NK-92 treated with Interleukin-12 subunit alpha and Interleukin-12 subunit beta, amount 100 ng/mL, for 24 hours (cell line): Measurements from ENCODE around the gene INPP1.

Experiments used
- DNase-seq: peaks from one replicate; lab custom pipeline; 2025; lab: John Stamatoyannopoulos, UW

Gene INPP1

DNA sequence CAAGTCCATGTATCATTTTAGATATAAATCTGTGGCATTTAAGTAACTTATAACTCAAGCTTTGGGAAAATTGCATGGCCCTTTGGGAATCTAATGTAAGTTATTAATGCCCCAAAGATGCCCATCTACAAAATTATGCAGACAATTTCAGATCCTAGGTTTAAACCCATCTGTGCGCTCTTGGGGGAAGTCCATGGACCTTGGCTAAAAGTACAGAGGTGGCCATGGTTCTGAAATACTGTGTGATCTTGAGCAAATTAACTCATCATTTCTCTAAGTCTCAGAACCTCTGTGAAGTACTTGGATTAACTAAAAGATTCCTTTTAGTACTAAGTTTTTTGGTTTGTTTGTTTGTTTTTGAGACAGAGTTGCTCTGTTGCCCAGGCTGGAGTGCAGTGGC is 19.5 kb downstream of the INPP1 start:
- DNase-seq, result no peak

DNA sequence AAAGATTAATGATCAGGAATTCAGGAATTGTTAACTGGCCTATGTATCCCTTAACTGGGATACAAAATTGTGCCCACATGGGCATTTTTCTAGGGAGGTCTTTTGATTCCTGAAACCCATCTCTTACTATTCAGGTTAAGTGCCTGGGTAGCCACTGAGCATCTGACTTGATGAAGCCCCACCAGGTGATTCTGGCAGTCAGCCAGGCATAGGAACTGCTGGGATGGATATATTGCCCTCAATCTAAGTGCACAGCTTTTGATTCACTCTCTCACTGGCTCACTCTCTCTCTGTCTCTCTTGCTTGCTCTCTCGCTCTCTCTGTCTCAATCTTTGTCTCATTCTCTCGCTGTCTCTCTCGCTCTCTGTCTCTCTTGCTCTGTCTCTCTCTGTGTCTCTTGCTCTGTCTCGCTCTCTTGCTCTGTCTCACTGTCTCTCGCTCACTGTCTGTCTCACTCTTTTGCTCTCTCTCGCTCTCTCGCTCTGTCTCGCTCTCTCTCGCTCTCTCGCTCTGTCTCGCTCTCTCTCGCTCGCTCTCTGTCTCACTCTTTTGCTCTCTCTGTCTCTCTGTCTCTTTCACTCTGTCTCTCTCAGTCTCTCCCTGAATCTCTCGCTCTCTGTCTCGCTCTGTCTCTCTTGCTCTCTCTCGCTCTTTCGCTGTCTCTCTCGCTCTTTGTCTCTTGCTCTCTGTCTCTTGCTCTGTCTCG is 22.3 kb downstream of the INPP1 start:
- DNase-seq, result no peak

- no peak for DNase-seq
Measured at GRCh38 chr2:190366248-190366753, 22.9 kb downstream of the INPP1 start.

DNA sequence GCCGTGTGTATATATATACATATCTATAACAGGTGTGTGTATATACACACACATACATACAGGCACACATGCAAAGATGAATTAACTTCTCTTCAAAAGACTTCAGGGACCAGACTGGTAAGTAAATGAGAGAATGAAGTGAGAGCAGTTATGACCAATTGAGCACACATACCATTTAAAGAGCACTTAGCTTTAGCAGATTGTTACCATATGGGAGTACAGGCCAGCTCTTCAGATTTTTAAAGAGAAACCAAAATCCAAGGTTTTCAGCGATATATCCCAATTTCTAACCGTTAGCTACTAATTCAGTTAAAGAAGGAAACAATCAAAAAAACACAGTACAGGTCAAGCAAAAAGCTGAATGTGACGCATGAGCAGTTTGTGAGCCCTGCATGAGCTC is 23.7 kb downstream of the INPP1 start:
- DNase-seq, result no peak

DNA sequence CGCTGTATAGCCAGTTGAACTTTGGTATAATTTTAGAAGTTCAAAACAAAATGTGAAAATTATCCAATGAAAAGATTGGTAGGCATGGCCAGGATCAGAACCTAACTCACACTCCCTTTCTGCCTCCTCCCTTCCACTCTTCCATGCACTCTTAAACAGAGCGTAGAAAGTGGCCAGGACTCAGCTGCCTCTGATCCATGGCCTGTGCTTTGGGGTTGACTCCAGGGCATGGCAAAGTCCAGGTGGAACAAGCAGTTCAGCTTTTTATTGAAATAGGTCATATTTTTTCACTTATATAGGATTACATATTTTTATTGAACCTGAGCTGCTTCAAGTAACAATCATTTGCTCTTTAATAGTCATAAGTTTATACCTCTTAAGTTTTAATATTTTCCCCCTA is 26.2 kb downstream of the INPP1 start:
- DNase-seq, result no peak

- no peak for DNase-seq
Measured at GRCh38 chr2:190376083-190376482, 32.7 kb downstream of the INPP1 start.

DNA sequence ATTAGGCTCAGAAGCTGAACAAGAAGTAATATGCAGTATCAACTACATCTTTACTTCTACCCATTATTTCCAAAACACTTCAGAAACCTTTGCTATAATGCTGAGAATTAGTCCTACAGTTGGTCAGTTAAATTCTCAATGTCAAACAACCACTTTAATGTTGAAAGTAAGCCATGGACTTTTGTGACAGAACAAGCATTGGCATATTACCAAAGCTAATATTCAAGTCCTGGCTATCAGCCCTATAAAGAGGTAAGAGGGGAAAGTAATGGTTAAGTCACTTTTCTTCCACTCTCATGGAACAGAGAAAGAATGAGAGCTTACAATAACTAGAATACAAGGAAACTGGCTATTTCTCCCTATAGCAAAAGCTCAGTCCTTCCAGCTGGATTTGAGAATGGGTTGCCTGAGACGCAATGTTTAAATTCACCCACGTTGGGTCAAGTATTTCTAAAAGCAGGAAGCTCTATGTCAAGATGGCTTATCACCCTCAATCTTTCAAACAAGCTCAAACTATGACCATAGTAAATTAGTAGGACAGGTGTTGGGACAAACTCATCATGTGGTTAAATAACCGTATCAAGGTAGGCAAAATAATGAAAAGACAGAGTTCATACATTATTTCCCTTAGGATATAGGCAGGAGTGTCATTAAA is 33.3 kb downstream of the INPP1 start:
- DNase-seq, result no peak

DNA sequence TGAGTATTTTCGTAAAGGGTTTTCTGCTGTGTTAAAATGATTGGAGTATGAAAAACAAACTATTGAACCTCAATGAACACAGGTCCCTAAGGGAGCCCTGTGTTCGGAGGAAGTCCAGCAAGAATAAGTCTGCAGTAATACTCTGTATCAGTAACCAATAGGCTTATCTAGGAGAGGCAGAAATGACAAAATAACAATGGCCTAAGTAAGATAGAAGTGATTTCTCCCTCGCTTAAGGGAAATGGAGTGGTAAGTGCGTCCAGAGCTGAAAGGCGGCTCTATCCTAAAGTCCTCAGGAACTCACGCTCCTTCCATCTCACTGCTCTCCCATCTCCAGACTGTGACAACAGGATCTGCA is 35.5 kb downstream of the INPP1 start:
- no peak for DNase-seq

DNA sequence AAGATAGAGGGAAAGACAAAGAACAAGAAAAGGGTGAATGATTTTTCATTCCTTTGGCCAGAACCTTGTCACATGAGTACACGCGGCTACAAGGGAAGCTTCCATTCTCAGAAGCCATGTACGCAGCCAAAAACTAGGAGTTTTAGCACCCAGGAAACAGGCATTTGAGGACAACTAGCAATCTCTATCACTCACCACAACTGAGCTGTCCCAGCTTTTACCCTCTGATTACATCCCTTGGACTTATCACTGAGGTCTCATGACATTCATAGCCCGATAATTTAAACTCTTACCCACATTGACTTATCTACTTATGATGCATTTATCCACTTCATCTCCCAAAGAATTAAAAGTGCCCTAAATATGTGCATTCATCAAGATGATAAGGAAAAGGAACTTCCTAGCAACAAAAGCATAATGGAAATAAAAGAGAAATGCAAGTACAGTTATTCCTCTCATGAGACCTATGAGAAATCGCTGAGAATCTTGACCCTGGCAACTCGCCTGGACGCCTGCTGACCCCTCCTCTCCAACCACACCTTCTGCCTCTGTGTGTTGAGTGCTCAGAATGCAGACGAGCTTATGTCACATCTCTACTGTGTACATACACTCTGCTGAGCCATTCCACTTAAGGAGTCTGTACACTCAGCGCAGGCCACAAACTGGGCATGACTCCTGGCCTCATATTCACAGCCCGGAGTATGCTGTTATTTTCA is 36.0 kb downstream of the INPP1 start:
- DNase-seq, result no peak

- DNase-seq, result no peak
Measured at GRCh38 chr2:190380962-190381412, 37.6 kb downstream of the INPP1 start.

GRCh38 chr2:190382851-190383250 is 39.5 kb downstream of the INPP1 start:
- DNase-seq, result no peak

DNA sequence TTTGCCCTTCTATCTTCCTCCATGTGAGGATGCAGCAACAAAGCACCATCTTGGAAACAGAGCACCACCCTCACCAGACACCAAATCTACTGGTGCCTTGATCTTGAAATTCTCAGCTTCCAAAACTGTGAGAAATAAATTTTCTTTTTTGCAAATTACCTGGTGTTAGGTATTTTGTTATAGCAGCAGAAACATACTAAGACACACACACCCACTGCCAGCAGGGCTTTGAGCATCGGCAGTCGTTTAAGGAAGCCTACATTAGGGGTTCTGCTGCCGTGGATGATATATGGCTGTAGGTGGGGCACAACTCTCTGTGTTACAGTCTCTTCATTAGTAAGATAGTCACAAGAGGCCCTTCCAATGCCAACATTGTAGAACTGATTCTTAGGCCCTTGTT is 44.0 kb downstream of the INPP1 start:
- DNase-seq, result no peak

DNA sequence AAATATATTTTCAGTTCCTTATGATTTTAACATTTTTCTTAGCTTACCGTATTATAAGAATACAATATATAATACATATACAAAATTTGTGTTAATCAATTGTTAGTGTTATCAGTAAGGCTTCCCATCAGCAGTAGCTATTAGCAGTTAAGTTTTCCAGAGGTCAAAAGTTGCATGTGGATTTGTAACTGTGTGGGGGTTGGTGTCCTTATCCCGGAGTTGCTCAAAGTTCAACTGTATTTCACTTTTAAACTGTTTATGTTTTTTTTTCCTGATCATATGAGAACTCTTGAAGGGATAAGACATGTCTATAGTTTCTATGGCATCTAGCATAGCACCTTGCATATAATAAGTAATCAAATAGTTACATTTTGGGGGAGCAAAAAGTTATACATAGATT is 52.9 kb downstream of the INPP1 start:
- no peak for DNase-seq

- DNase-seq, result no peak
Measured at GRCh38 chr2:190402986-190403603, 59.7 kb downstream of the INPP1 start.

- no peak for DNase-seq
Measured at GRCh38 chr2:190404487-190404886, 61.1 kb downstream of the INPP1 start.

GRCh38 chr2:190405070-190405469 is 61.7 kb downstream of the INPP1 start:
- DNase-seq, result no peak

GRCh38 chr2:190405995-190406394 is 62.6 kb downstream of the INPP1 start:
- no peak for DNase-seq

- DNase-seq, result no peak
Measured at GRCh38 chr2:190406805-190407204, 63.4 kb downstream of the INPP1 start.

DNA sequence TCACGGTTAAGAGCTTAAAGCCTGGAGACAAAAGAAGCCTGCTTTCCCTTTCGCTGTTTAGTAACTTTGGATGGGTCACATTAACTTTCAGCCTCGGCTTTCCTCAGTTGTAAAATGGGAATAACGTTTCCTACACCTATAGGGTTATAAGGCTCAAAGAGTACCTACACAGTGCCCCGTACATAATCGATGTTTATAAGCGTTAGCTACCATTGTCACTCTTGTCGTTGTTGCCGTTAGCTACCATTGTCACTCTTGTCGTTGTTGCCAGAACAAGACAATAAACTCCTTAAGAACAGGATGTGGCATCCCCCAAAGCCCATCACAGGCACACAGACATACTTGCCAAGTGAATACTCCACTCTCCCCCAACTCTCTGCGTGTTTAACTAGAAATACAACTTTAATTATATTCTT is 63.9 kb downstream of the INPP1 start:
- no peak for DNase-seq

- DNase-seq, result peak; percentile 38
Measured at GRCh38 chr2:190407662-190408537, 64.5 kb downstream of the INPP1 start, which contains the start of gene MFSD6. TSS of gene MFSD6 (plus strand) at chr2:190408355. CDS start at chr2:190436030, 27,675 bp downstream.

DNA sequence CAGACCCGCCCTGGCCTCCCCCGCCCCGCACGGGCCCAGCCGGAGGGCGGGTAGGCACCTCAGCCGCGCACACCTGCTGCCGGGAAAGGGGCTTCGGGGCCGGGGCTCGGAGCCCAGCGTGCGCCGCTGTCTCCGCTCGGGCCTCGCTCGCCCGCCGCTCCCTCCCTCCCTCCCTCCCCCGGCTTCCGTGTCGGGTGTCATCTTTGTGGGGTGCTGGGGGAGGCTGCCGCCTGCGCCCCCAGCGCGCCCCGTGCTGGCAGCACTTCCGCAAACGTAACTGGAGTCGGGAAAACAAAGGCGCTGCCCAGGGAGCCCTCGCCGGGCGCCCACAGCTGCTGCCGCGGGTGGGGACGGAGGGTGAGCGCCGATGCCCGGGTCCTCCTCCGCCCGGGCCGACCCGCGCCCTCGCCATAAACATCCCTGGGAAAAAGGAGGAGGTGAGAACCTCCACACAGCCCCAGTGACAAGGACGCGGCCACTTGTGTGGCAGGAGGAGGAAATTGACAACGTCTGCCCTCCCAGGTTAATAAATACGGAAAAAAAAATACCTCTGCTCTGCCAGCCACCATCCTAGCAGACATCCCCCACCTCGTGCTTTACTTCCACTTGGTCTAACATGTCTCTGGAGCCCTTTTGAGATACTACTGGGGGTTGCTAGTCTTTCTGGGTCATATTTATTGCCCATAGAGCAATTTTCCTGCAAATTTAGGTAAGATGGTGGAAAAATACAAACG is 65.3 kb downstream of the INPP1 start:
- peak; percentile 40 for DNase-seq
